ENCODE results near the gene CDH2.
"Not testable (repeated sequence)": the region's sequence is repeated elsewhere in the genome, so short reads cannot be mapped to it uniquely, and the experiment has no call there.

CDH2 gene

DNA sequence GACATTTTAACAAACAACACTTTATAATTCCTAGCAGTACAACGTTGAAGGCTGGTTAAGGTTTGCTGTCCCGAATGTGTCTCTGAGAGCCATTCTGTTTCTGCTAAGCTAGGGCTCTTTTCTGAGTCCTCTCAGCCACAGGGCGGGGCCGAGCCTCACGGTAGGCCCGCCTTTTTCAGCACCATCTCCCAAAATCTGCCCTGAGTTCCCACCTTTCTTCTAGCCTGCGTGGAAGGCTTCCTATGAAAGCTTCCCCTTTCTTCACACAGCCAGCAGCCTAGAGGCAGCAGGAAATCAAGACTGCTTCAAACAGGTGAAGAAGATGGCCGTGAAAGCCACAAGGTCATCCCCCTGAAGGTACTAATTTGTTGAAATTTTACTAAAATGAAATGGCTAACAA is 255.5 kb downstream of the CDH2 start:
- DNase-seq (ENCODE audit: low read depth in 2 of 2), result no peak

DNA sequence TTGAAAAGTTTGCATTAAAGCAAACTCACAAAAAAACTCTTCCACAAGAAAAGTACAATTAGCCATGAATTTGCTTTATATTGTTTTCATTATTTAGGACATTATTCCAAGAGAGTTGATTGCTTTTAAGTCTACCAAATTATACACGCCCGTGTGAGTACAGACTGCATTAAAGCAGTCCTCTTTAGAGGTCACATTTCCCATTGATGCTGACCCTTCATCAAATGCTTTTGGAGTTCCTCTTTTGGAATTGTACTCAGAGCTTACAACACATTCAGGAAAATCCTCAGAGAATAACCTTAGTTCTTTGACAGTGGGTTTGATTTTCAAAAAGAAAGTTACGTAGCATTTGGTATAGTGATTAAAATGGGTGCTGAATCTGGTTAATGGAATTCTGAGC is 256.1 kb downstream of the CDH2 start:
- no peak for DNase-seq (ENCODE audit: low read depth in 2 of 2)

DNA sequence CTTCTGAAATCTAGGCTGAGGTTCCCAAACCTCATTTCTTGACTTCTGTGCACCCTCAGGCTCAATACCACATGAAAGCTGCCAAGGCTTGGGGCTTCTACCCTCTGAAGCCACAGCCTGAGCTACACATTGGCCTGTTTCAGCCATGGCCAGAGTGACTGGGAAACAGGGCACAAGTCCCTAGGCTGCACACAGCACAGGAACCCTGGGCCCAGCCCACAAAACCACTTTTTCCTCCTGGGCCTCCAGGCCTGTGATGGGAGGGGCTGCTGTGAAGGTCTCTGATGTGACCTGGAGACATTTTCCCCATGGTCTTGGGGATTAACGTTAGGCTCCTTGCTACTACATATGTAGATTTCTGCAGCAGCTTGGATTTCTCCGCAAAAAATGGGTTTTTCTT is 270.7 kb downstream of the CDH2 start:
- DNase-seq (ENCODE audit: low read depth in 2 of 2), result not testable (repeated sequence)

DNA sequence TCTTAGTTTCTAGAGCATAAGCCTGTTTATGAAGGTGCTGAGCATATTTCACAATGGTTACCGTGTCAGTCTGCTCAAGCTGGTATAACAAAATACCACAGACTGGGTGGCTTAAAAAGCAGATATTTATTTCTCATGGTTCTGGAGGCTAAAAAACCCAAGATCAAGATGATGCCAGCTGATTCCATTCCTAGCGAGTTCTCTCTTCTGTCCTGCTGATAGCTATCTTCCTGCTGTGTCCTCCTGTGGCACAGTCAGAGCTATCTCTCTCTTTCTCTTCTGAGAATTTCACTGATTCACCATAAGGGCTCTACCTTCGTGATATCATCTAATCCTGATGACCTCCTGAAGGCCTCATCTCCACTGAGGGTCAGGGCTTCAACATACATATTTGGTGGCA is 273.0 kb downstream of the CDH2 start:
- DNase-seq (ENCODE audit: low read depth in 2 of 2), result no peak

DNA sequence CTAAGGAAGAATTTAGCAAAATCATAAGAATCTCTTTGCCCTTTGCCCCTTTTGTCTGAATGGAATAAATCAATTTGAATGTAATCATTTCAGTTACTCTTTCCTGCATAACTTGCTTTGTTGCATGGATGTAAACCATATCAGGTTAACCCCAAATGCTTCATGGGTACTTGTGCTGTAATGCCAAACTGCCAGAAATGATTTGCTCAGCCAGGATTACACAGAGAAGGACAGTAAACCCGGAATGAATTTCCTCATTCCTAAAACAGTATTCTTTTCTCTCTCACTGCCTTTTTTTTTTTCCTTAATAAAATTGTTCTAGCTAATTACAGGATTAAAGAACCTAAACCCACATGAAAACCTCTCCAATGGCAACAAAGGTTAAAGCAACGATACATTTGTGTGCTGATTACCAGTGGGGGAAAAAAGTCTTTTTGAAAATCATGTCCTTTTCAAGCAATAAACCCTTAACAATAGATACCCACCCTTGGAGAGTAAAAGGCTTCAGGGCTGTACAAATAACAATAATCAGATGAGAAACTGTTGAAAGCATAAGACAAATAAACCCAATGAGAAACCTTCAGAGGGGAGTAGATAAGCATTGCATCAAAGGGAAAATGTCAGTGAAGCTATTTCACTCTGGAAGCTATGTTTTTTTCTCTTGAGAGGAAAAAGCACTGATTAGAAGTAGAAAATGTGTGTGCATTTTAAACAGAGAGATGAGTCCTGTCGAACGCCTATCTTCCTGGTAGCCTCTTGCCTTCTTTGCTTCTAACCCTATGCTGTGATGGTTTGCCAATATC is 275.3 kb downstream of the CDH2 start:
- no peak for DNase-seq (ENCODE audit: low read depth in 2 of 2)
